Neural progenitor cell (in vitro differentiated cells): ENCODE data around the gene PDE1A. TPM values are rescaled to one million over a fixed set of nuclear protein-coding genes. Genes with fewer than 3 reads are reported as not detected.

Experiments
- DNase-seq: peaks from one replicate; pipeline ENCODE4 v3.0.0-alpha.2; 2016; ENCODE audit warnings: low spot score
- H2AFZ ChIP-seq: fragments of 200-600 bp; sonication (generic); replicated peaks from 2 replicates; pipeline ENCODE4 v1.6.1; 2016; ENCODE audit warnings: antibody characterized with exemption
- H3F3A ChIP-seq: fragments of 200-600 bp; sonication (generic); 2 replicates; pipeline ENCODE4 v1.6.1; 2016; ENCODE audit warnings: antibody characterized with exemption, low read depth
- H3K27ac ChIP-seq: fragments of 200-600 bp; sonication (generic); 2 replicates; pipeline ENCODE4 v1.5.1; 2016; ENCODE audit warnings: mild to moderate bottlenecking
- H3K27me3 ChIP-seq: fragments of 200-600 bp; sonication (generic); 2 replicates; pipeline ENCODE4 v1.6.1; 2016; ENCODE audit warnings: mild to moderate bottlenecking, moderate library complexity
- H3K36me3 ChIP-seq: fragments of 200-600 bp; sonication (generic); 2 replicates; pipeline ENCODE4 v1.5.1; 2016
- H3K4me1 ChIP-seq: fragments of 200-600 bp; sonication (generic); 2 replicates; pipeline ENCODE4 v1.6.1; 2016; ENCODE audit warnings: mixed run types
- H3K4me2 ChIP-seq: fragments of 200-600 bp; sonication (generic); 2 replicates; pipeline ENCODE4 v1.6.1; 2016
- H3K4me3 ChIP-seq: fragments of 200-600 bp; sonication (generic); 2 replicates; pipeline ENCODE4 v1.5.1; 2016
- H3K79me2 ChIP-seq: fragments of 200-600 bp; sonication (generic); 2 replicates; pipeline ENCODE4 v1.6.1; 2016; ENCODE audit warnings: low read depth
- H3K9ac ChIP-seq: fragments of 200-600 bp; sonication (generic); 2 replicates; pipeline ENCODE4 v1.6.1; 2016
- H3K9me3 ChIP-seq: fragments of 200-600 bp; sonication (generic); 2 replicates; pipeline ENCODE4 v1.5.1; 2016; ENCODE audit warnings: low read depth
- H4K20me1 ChIP-seq: fragments of 200-600 bp; sonication (generic); 2 replicates; pipeline ENCODE4 v1.6.1; 2016; ENCODE audit warnings: low read depth
- H3K27ac Mint-ChIP-seq: 3 replicates; pipeline ENCODE4 v1.8.0; 2021; ENCODE audit warnings: mixed read lengths
- H3K27me3 Mint-ChIP-seq: 2 replicates; pipeline ENCODE4 v1.8.0; 2022; ENCODE audit warnings: low read depth, mild to moderate bottlenecking, inconsistent platforms, moderate library complexity, mixed read lengths; ENCODE audit not compliant: insufficient read depth
- H3K36me3 Mint-ChIP-seq: 3 replicates; pipeline ENCODE4 v1.8.0; 2021; ENCODE audit warnings: mixed read lengths
- H3K4me1 Mint-ChIP-seq: 3 replicates; pipeline ENCODE4 v1.8.0; 2021; ENCODE audit warnings: mixed read lengths
- H3K4me3 Mint-ChIP-seq: 3 replicates; pipeline ENCODE4 v1.8.0; 2021; ENCODE audit warnings: mild to moderate bottlenecking, moderate library complexity, mixed read lengths
- H3K9me3 Mint-ChIP-seq: 3 replicates; pipeline ENCODE4 v1.8.0; 2020; ENCODE audit warnings: mixed read lengths
- EZH2 ChIP-seq: fragments of 200-600 bp; sonication (generic); IDR thresholded peaks from 2 replicates; pipeline ENCODE4 v1.6.1; 2017; ENCODE audit warnings: antibody characterized with exemption, mild to moderate bottlenecking, moderate library complexity
- EZH2phosphoT487 ChIP-seq: fragments of 200-600 bp; sonication (generic); IDR thresholded peaks from 2 replicates; pipeline ENCODE4 v1.6.1; 2017; ENCODE audit warnings: antibody characterized with exemption
- total RNA-seq: library from RNA; depleted of rRNA; stranded (reverse); fragments of >200 nt; gene quantifications from 2 replicates; pipeline ENCODE4 v1.2.3, GENCODE V29; 2015; ENCODE audit warnings: low replicate concordance
- TF ChIP-seq, protein P1 (sequence below): fragments of 200-600 bp; sonication (generic); IDR thresholded peaks from 2 replicates; pipeline ENCODE4 v1.5.1; 2017; ENCODE audit warnings: antibody characterized with exemption, mild to moderate bottlenecking

Gene PDE1A
- total RNA-seq, 1 donor from 2014 or later = not detected

DNA sequence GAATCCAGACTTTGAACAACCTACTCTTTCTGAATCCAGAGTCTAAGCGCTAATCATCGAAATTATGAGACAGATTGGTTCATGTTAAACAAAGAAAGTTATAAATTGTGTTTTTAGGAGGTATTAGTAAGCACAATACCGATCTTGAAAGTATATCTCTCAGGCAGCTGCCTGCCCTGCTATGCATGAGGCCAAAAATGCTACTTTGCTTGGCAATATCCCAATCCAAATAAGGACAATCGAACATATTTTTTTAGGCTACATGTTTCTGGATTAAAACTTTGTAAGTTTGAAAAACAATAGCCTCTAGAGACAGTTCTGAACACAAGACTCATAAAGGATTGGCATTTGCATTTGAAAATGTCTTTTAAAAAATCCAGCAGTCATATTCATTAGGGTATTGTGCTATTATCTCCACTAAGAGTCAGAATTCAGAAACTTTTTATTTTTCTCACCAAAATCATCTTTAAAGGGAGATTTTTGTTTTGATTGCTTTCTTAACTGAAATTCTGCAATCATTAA, 167.1 kb downstream of the PDE1A start:
- H3K27ac ChIP-seq = no peak overlapping the region
- no peaks in the 10 kb centered on the region for H3K79me2 ChIP-seq
- H3K4me1 ChIP-seq = peaks cover 12% of the 10 kb centered on the region
- no peak overlapping the region for H2AFZ ChIP-seq
- no peaks in the 10 kb centered on the region for H3K4me1 Mint-ChIP-seq
- no peaks in the 10 kb centered on the region for H3K27me3 Mint-ChIP-seq
- peaks cover 1% of the 10 kb centered on the region for H3K36me3 Mint-ChIP-seq
- TF ChIP-seq EZH2phosphoT487 (no peak), EZH2 (no peak)
- H3F3A ChIP-seq = no peaks in the 10 kb centered on the region
- no peak overlapping the region for H3K27ac Mint-ChIP-seq
- H3K9me3 ChIP-seq = no peaks in the 10 kb centered on the region
- H3K9ac ChIP-seq = no peak overlapping the region
- H3K27me3 ChIP-seq = no peaks in the 10 kb centered on the region
- H4K20me1 ChIP-seq = no peaks in the 10 kb centered on the region
- H3K9me3 Mint-ChIP-seq = no peaks in the 10 kb centered on the region
- H3K4me3 Mint-ChIP-seq = no peak overlapping the region
- H3K36me3 ChIP-seq = no peaks in the 10 kb centered on the region
- no peak overlapping the region for H3K4me2 ChIP-seq
- DNase-seq = no peak
- no peak overlapping the region for H3K4me3 ChIP-seq

GRCh38 chr2:182252534-182252933, 174.3 kb downstream of the PDE1A start:
- no peaks in the 10 kb centered on the region for H3K9me3 Mint-ChIP-seq
- TF ChIP-seq, protein P1, sequence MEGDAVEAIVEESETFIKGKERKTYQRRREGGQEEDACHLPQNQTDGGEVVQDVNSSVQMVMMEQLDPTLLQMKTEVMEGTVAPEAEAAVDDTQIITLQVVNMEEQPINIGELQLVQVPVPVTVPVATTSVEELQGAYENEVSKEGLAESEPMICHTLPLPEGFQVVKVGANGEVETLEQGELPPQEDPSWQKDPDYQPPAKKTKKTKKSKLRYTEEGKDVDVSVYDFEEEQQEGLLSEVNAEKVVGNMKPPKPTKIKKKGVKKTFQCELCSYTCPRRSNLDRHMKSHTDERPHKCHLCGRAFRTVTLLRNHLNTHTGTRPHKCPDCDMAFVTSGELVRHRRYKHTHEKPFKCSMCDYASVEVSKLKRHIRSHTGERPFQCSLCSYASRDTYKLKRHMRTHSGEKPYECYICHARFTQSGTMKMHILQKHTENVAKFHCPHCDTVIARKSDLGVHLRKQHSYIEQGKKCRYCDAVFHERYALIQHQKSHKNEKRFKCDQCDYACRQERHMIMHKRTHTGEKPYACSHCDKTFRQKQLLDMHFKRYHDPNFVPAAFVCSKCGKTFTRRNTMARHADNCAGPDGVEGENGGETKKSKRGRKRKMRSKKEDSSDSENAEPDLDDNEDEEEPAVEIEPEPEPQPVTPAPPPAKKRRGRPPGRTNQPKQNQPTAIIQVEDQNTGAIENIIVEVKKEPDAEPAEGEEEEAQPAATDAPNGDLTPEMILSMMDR = no peak
- TF ChIP-seq EZH2phosphoT487 (no peak), EZH2 (no peak)
- H3K4me2 ChIP-seq = no peak overlapping the region

DNA sequence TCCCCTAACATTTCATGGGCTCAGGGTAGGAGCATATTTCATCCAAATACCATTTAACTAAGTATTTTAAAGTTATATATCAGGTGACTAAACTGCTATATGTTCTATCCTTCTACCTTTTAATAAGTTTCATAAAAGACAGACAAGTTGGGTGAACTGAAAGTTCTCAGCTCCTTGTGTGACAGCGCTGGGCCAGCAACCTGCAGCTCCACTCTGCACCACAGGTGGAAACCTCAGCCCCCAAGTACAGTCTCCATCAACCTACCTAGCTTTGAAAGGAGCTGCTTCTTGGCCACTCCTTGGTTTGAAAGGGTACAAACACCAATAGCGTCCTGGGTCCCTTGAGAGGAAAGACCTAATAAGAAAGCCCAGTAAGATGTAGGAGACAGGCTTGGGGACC, 177.9 kb downstream of the PDE1A start:
- TF ChIP-seq EZH2phosphoT487 (no peak), EZH2 (no peak)
- TF ChIP-seq, protein P1 = no peak
- Mint-ChIP-seq H3K27ac (no peak overlapping the region), H3K9me3 (no peaks in the 10 kb centered on the region), H3K27me3 (no peaks in the 10 kb centered on the region), H3K4me1 (peaks cover 11% of the 10 kb centered on the region), H3K4me3 (no peak overlapping the region), H3K36me3 (no peaks in the 10 kb centered on the region)
- H3K27ac ChIP-seq = no peak overlapping the region
- H3K79me2 ChIP-seq = no peaks in the 10 kb centered on the region
- H3K9ac ChIP-seq = no peak overlapping the region
- no peaks in the 10 kb centered on the region for H3K36me3 ChIP-seq
- no peaks in the 10 kb centered on the region for H4K20me1 ChIP-seq
- H2AFZ ChIP-seq = no peak overlapping the region
- H3F3A ChIP-seq = no peaks in the 10 kb centered on the region
- H3K4me2 ChIP-seq = no peak overlapping the region
- H3K9me3 ChIP-seq = no peaks in the 10 kb centered on the region
- H3K27me3 ChIP-seq = no peaks in the 10 kb centered on the region
- H3K4me3 ChIP-seq = no peak overlapping the region
- H3K4me1 ChIP-seq = no peaks in the 10 kb centered on the region
- DNase-seq = no peak

More at GRCh38 chr2:182252534-182252933, 174.3 kb downstream of the PDE1A start:
- Histone ChIP-seq H3F3A (no peaks in the 10 kb centered on the region), H3K36me3 (no peaks in the 10 kb centered on the region), H3K79me2 (no peaks in the 10 kb centered on the region), H3K4me1 (peaks cover 5% of the 10 kb centered on the region), H3K9ac (no peak overlapping the region), H2AFZ (no peak overlapping the region), H4K20me1 (no peaks in the 10 kb centered on the region), H3K4me3 (no peak overlapping the region), H3K27ac (no peak overlapping the region), H3K27me3 (no peaks in the 10 kb centered on the region), H3K9me3 (no peaks in the 10 kb centered on the region)
- Mint-ChIP-seq H3K27ac (no peak overlapping the region), H3K4me3 (no peak overlapping the region), H3K4me1 (peaks cover 4% of the 10 kb centered on the region), H3K27me3 (no peaks in the 10 kb centered on the region), H3K36me3 (peaks cover 1% of the 10 kb centered on the region)
- DNase-seq = no peak

DNA sequence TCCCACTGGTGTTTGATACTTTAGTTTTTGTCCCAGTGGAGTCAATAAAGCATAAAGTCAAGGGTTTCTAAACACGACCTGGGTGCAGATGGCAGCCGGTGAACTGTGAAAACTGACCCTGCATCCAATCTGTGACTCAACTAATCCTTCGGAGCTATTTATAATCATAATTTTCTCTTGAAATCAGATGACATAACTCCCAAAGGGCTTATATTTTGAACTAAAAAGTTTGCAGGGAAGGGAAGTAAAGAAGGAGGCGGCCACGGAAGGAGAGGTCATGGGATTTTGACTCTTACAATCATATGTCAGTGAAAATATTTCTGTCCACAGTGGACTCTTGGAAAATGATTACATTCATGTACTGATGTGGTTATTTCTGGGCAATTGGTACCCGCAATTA, 178.5 kb downstream of the PDE1A start:
- peaks cover 12% of the 10 kb centered on the region for H3K4me1 Mint-ChIP-seq
- H3K9me3 ChIP-seq = no peaks in the 10 kb centered on the region
- H3K79me2 ChIP-seq = no peaks in the 10 kb centered on the region
- no peak for DNase-seq
- TF ChIP-seq EZH2 = no peak
- TF ChIP-seq, protein P1 = no peak
- TF ChIP-seq EZH2phosphoT487 = no peak
- peaks cover under 1% of the 10 kb centered on the region for H3K4me1 ChIP-seq
- H3K4me2 ChIP-seq = no peak overlapping the region
- no peak overlapping the region for H2AFZ ChIP-seq
- no peaks in the 10 kb centered on the region for H3K36me3 ChIP-seq
- no peaks in the 10 kb centered on the region for H3K9me3 Mint-ChIP-seq
- H3K27ac Mint-ChIP-seq = no peak overlapping the region
- H3K27me3 ChIP-seq = no peaks in the 10 kb centered on the region
- no peak overlapping the region for H3K9ac ChIP-seq
- no peaks in the 10 kb centered on the region for H3K36me3 Mint-ChIP-seq
- H3F3A ChIP-seq = no peaks in the 10 kb centered on the region
- H3K4me3 Mint-ChIP-seq = no peak overlapping the region
- no peak overlapping the region for H3K27ac ChIP-seq
- no peak overlapping the region for H3K4me3 ChIP-seq
- no peaks in the 10 kb centered on the region for H3K27me3 Mint-ChIP-seq
- no peaks in the 10 kb centered on the region for H4K20me1 ChIP-seq
